SW 1271 (cell line): ENCODE measurements around the gene SEMA6B.
"Not testable (repeated sequence)": the region's sequence is repeated elsewhere in the genome, so short reads cannot be mapped to it uniquely, and the experiment has no call there.

Source experiments
- DNase-seq, 2 experiments: peaks; one replicate each; lab custom pipeline; 2025; lab: John Stamatoyannopoulos, UW

SEMA6B gene

GRCh38 chr19:4573682-4574081 is 14.2 kb upstream of the SEMA6B start:
- no peak for DNase-seq

GRCh38 chr19:4571305-4571917 is 11.9 kb upstream of the SEMA6B start:
- DNase-seq, result no peak

GRCh38 chr19:4570916-4571304 is 11.4 kb upstream of the SEMA6B start:
- no peak for DNase-seq

- no peak for DNase-seq
Observed at GRCh38 chr19:4570402-4570801, 10.9 kb upstream of the SEMA6B start.

GRCh38 chr19:4568886-4569285 is 9.4 kb upstream of the SEMA6B start:
- DNase-seq, result no peak

GRCh38 chr19:4567584-4568071 is 8.1 kb upstream of the SEMA6B start:
- DNase-seq, result no peak

GRCh38 chr19:4566402-4567051 is 7.0 kb upstream of the SEMA6B start:
- DNase-seq, result no peak

- not testable (repeated sequence) for DNase-seq
Observed at GRCh38 chr19:4563562-4563961, 4.1 kb upstream of the SEMA6B start.

- not testable (repeated sequence) for DNase-seq
Observed at GRCh38 chr19:4562085-4562484, 2.6 kb upstream of the SEMA6B start.

- DNase-seq, result no peak
Observed at GRCh38 chr19:4557971-4558941, 1.2 kb downstream of the SEMA6B start.

GRCh38 chr19:4557144-4557970 is 2.1 kb downstream of the SEMA6B start:
- no peak for DNase-seq

GRCh38 chr19:4556597-4557127 is 2.8 kb downstream of the SEMA6B start:
- peak in 1 of 2 experiments; percentile 37 for DNase-seq

GRCh38 chr19:4555657-4556561 is 3.6 kb downstream of the SEMA6B start:
- no peak for DNase-seq

- DNase-seq, result no peak
Observed at GRCh38 chr19:4554717-4555116, 4.8 kb downstream of the SEMA6B start.

GRCh38 chr19:4553775-4554174 is 5.7 kb downstream of the SEMA6B start:
- DNase-seq, result no peak

- no peak for DNase-seq
Observed at GRCh38 chr19:4553092-4553695, 6.3 kb downstream of the SEMA6B start.

- DNase-seq, result no peak
Observed at GRCh38 chr19:4552525-4552819, 7.0 kb downstream of the SEMA6B start.

GRCh38 chr19:4550479-4551050 is 8.9 kb downstream of the SEMA6B start:
- DNase-seq, result no peak

GRCh38 chr19:4550018-4550417 is 9.5 kb downstream of the SEMA6B start:
- no peak for DNase-seq

- no peak for DNase-seq
Observed at GRCh38 chr19:4548238-4548584, 11.3 kb downstream of the SEMA6B start.
